Activated naive CD4-positive, alpha-beta T cell treated with anti-CD3 and anti-CD28 coated beads, Interleukin-2, amount 50 U/mL, for 72 hours (primary cell): ENCODE data around the gene ERN2. TPM values are rescaled to one million over a fixed set of nuclear protein-coding genes. Genes with fewer than 3 reads are reported as not detected.
"Not testable (repeated sequence)": the region's sequence is repeated elsewhere in the genome, so short reads cannot be mapped to it uniquely, and the experiment has no call there.

Experiments used
- ATAC-seq, 2 donors: fragments of 150-1000 bp; cut with Tn5 transposase; 2 replicates each; pipeline ENCODE4 v1.10.0; 2021; ENCODE audit warnings: mild to moderate bottlenecking in 2 of 2, moderate library complexity in 2 of 2
- DNase-seq, 2 donors: peaks; one replicate each; pipeline ENCODE4 v3.0.0; 2021 to 2022; ENCODE audit warnings: low spot score in 2 of 2
- H3K27ac Mint-ChIP-seq, 2 donors: one replicate each; pipeline ENCODE4 v1.8.0; 2022; ENCODE audit warnings: mild to moderate bottlenecking in 2 of 2, mixed read lengths in 2 of 2
- H3K36me3 Mint-ChIP-seq, 2 donors: one replicate each; pipeline ENCODE4 v1.8.0; 2022; ENCODE audit warnings: mixed read lengths in 2 of 2
- H3K9me3 Mint-ChIP-seq, 2 donors: one replicate each; pipeline ENCODE4 v1.8.0; 2022; ENCODE audit warnings: mixed read lengths in 2 of 2
- total RNA-seq, 2 donors: library from RNA; stranded (reverse); gene quantifications; one replicate each; pipeline ENCODE4 v1.2.3, GENCODE V29; 2022

Gene ERN2
- total RNA-seq, 2 donors from 2014 or later, result not detected

GRCh38 chr16:23728112-23728477, 15.1 kb upstream of the ERN2 start:
- ATAC-seq (peak in 1 of 2 donors; percentile 3), DNase-seq (no peak)
- H3K36me3 Mint-ChIP-seq, result peaks cover 2 to 3% of the 10 kb centered on the region in 2 donors
- no peak overlapping the region for H3K27ac Mint-ChIP-seq
- H3K9me3 Mint-ChIP-seq, result peaks cover 0 to 1% of the 10 kb centered on the region in 2 donors

GRCh38 chr16:23726710-23727109, 13.7 kb upstream of the ERN2 start:
- ATAC-seq, result no peak
- DNase-seq, result no peak
- H3K9me3 Mint-ChIP-seq, result peaks cover 0 to 5% of the 10 kb centered on the region in 2 donors
- H3K36me3 Mint-ChIP-seq, result peaks cover 6 to 9% of the 10 kb centered on the region in 2 donors
- H3K27ac Mint-ChIP-seq, result no peak overlapping the region

GRCh38 chr16:23724785-23725131, 11.7 kb upstream of the ERN2 start:
- Mint-ChIP-seq H3K27ac (no peak overlapping the region), H3K9me3 (peaks cover 0 to 5% of the 10 kb centered on the region in 2 donors), H3K36me3 (peaks cover 6 to 9% of the 10 kb centered on the region in 2 donors)
- no peak for DNase-seq
- no peak for ATAC-seq

- peaks cover 0 to 5% of the 10 kb centered on the region in 2 donors for H3K9me3 Mint-ChIP-seq
- peak overlapping the region in 1 of 2 donors; percentile 73 for H3K27ac Mint-ChIP-seq
- no peak for DNase-seq
- no peak for ATAC-seq
- peaks cover 6 to 9% of the 10 kb centered on the region in 2 donors for H3K36me3 Mint-ChIP-seq
These were observed 11.2 kb upstream of the ERN2 start for GRCh38 chr16:23724096-23724784.

GRCh38 chr16:23722613-23723240, 9.7 kb upstream of the ERN2 start:
- H3K36me3 Mint-ChIP-seq, DNase-seq, ATAC-seq, H3K9me3 Mint-ChIP-seq: not testable (repeated sequence)
- peak overlapping the region in 1 of 2 donors; percentile 59 for H3K27ac Mint-ChIP-seq

- no peaks in the 10 kb centered on the region for H3K36me3 Mint-ChIP-seq
- no peaks in the 10 kb centered on the region for H3K9me3 Mint-ChIP-seq
- DNase-seq, result no peak
- H3K27ac Mint-ChIP-seq, result no peak overlapping the region
- no peak for ATAC-seq
These were observed 3.5 kb upstream of the ERN2 start for GRCh38 chr16:23716484-23716883.

GRCh38 chr16:23711785-23712184, 1.2 kb downstream of the ERN2 start:
- H3K9me3 Mint-ChIP-seq, result peaks cover 4 to 10% of the 10 kb centered on the region in 2 donors
- DNase-seq (no peak), ATAC-seq (no peak)
- no peak overlapping the region for H3K27ac Mint-ChIP-seq
- H3K36me3 Mint-ChIP-seq, result peaks cover 11 to 17% of the 10 kb centered on the region in 2 donors

GRCh38 chr16:23710504-23710903, 2.5 kb downstream of the ERN2 start:
- Mint-ChIP-seq H3K36me3 (peaks cover 11 to 17% of the 10 kb centered on the region in 2 donors), H3K27ac (no peak overlapping the region), H3K9me3 (peaks cover 4 to 10% of the 10 kb centered on the region in 2 donors)
- no peak for DNase-seq
- no peak for ATAC-seq

- peaks cover 11 to 17% of the 10 kb centered on the region in 2 donors for H3K36me3 Mint-ChIP-seq
- ATAC-seq, result no peak
- H3K27ac Mint-ChIP-seq, result no peak overlapping the region
- peaks cover 4 to 10% of the 10 kb centered on the region in 2 donors for H3K9me3 Mint-ChIP-seq
- no peak for DNase-seq
These were observed 3.0 kb downstream of the ERN2 start for GRCh38 chr16:23710008-23710407.

GRCh38 chr16:23709536-23709935, 3.5 kb downstream of the ERN2 start:
- Mint-ChIP-seq H3K27ac (no peak overlapping the region), H3K36me3 (peaks cover 11 to 17% of the 10 kb centered on the region in 2 donors), H3K9me3 (peaks cover 4 to 10% of the 10 kb centered on the region in 2 donors)
- ATAC-seq (no peak), DNase-seq (no peak)

- DNase-seq (no peak), ATAC-seq (no peak)
- peaks cover 21 to 30% of the 10 kb centered on the region in 2 donors for H3K36me3 Mint-ChIP-seq
- H3K9me3 Mint-ChIP-seq, result peaks cover 18 to 19% of the 10 kb centered on the region in 2 donors
- H3K27ac Mint-ChIP-seq, result no peak overlapping the region
These were observed 6.6 kb downstream of the ERN2 start for GRCh38 chr16:23706439-23706838.

GRCh38 chr16:23705517-23705902, 7.5 kb downstream of the ERN2 start:
- ATAC-seq, result no peak
- Mint-ChIP-seq H3K27ac (peak overlapping the region in 1 of 2 donors; percentile 25), H3K36me3 (peaks cover 17 to 29% of the 10 kb centered on the region in 2 donors), H3K9me3 (peaks cover 18 to 19% of the 10 kb centered on the region in 2 donors)
- DNase-seq, result no peak

GRCh38 chr16:23704772-23705516, 8.1 kb downstream of the ERN2 start:
- DNase-seq (no peak), ATAC-seq (no peak)
- H3K36me3 Mint-ChIP-seq, result peaks cover 11 to 23% of the 10 kb centered on the region in 2 donors
- H3K9me3 Mint-ChIP-seq, result peaks cover 14 to 18% of the 10 kb centered on the region in 2 donors
- peak overlapping the region in 1 of 2 donors; percentile 25 for H3K27ac Mint-ChIP-seq

GRCh38 chr16:23702951-23703350, 10.1 kb downstream of the ERN2 start:
- Mint-ChIP-seq H3K36me3 (peaks cover 9 to 13% of the 10 kb centered on the region in 2 donors), H3K27ac (no peak overlapping the region)
- ATAC-seq, result no peak

GRCh38 chr16:23701045-23701444, 12.0 kb downstream of the ERN2 start:
- H3K9me3 Mint-ChIP-seq, result peaks cover 9 to 14% of the 10 kb centered on the region in 2 donors
- H3K27ac Mint-ChIP-seq, result no peak overlapping the region
- peaks cover 9 to 13% of the 10 kb centered on the region in 2 donors for H3K36me3 Mint-ChIP-seq
- DNase-seq (no peak), ATAC-seq (no peak)

More at GRCh38 chr16:23702951-23703350, 10.1 kb downstream of the ERN2 start:
- DNase-seq, result no peak
- peaks cover 9 to 14% of the 10 kb centered on the region in 2 donors for H3K9me3 Mint-ChIP-seq

GRCh38 chr16:23700509-23700908, 12.5 kb downstream of the ERN2 start:
- H3K36me3 Mint-ChIP-seq, result peaks cover 9 to 13% of the 10 kb centered on the region in 2 donors

GRCh38 chr16:23700093-23700492, 12.9 kb downstream of the ERN2 start:
- ATAC-seq, result no peak

More at GRCh38 chr16:23700509-23700908, 12.5 kb downstream of the ERN2 start:
- H3K27ac Mint-ChIP-seq, result no peak overlapping the region
- no peak for DNase-seq
- no peak for ATAC-seq
- peaks cover 9 to 14% of the 10 kb centered on the region in 2 donors for H3K9me3 Mint-ChIP-seq

More at GRCh38 chr16:23700093-23700492, 12.9 kb downstream of the ERN2 start:
- DNase-seq, result no peak
- H3K27ac Mint-ChIP-seq, result no peak overlapping the region
- H3K9me3 Mint-ChIP-seq, result peaks cover 9 to 14% of the 10 kb centered on the region in 2 donors
- H3K36me3 Mint-ChIP-seq, result peaks cover 9 to 13% of the 10 kb centered on the region in 2 donors
